ENCODE data around the gene CDH18.

DNA sequence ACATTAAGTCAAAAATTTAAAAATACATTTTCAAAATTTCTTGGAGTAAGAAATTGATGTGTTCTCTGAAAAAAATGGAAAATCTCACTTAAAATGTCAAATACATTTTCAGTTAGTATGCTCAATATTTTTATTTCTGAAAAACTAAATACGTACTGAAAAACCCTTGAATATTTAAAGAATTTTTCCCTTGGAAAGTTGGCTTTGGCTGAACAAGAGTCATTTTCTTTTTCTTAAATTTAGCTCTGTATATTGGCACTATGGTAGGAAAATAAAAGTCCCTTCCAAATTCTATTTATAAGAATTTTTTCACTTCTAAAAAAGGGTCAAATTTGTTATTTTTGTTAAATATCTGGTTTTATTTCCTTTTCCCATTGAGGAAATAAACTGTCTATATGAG lies 29.0 kb upstream of the CDH18 start:
- TF ChIP-seq TAF1 (IDR thresholded peaks at IDR 0.05; ENCODE audit: low read depth) (no peak), POLR2AphosphoS5 (IDR thresholded peaks at IDR 0.05) (no peak), EZH2 (IDR thresholded peaks at IDR 0.05; ENCODE audit: borderline replicate concordance, insufficient read depth, low read length, poor library complexity, severe bottlenecking) (no peak), RAD21 (conservative IDR thresholded peaks at IDR 0.05) (no peak)
- TF ChIP-seq, protein P1, sequence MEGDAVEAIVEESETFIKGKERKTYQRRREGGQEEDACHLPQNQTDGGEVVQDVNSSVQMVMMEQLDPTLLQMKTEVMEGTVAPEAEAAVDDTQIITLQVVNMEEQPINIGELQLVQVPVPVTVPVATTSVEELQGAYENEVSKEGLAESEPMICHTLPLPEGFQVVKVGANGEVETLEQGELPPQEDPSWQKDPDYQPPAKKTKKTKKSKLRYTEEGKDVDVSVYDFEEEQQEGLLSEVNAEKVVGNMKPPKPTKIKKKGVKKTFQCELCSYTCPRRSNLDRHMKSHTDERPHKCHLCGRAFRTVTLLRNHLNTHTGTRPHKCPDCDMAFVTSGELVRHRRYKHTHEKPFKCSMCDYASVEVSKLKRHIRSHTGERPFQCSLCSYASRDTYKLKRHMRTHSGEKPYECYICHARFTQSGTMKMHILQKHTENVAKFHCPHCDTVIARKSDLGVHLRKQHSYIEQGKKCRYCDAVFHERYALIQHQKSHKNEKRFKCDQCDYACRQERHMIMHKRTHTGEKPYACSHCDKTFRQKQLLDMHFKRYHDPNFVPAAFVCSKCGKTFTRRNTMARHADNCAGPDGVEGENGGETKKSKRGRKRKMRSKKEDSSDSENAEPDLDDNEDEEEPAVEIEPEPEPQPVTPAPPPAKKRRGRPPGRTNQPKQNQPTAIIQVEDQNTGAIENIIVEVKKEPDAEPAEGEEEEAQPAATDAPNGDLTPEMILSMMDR (IDR thresholded peaks at IDR 0.05; ENCODE audit: poor library complexity, severe bottlenecking): no peak

Data from neural cell (in vitro differentiated cells).